Measurements from ENCODE around the gene PCBP2.

GRCh38 chr12:53496752-53497032, 44.8 kb downstream of the PCBP2 start:
- TF ChIP-seq CTCF (conservative IDR thresholded peaks at IDR 0.05; ENCODE audit: low read length) = no peak
- TF ChIP-seq EZH2phosphoT487 (IDR thresholded peaks at IDR 0.05; ENCODE audit: borderline replicate concordance, low read depth, low read length) = no peak

Data from OCI-LY7 (cell line).